ENCODE data around the gene CCHCR1.

CCHCR1 gene

DNA sequence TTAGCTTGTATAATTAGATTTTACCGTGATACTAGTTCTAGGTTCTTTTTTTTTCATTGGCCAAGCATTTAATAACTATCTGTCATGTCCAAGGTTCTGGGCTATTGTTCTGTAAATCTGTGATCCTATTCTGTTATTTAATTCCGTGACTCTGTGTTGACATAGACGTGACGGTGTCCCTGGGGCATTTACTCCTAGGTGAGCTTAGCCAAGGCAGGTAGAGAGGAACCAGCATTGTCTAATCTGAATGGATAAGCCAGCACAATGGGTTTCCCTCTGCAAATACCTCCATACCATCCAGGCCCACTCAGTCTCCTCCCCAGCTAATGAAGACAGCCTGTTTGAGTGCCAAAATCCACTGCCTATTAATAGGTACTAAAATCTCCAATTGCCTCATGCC lies 28.5 kb downstream of the CCHCR1 start:
- TF ChIP-seq CTCF (IDR thresholded peaks at IDR 0.05; ENCODE audit: borderline replicate concordance, control extremely low read depth, extremely low read depth, insufficient read depth, missing control alignments), result no peak
- DNase-seq (ENCODE audit: low spot score), result no peak

GRCh38 chr6:31128093-31128676 lies 29.4 kb downstream of the CCHCR1 start:
- peak; percentile 82 for DNase-seq (ENCODE audit: low spot score)
- TF ChIP-seq CTCF (IDR thresholded peaks at IDR 0.05; ENCODE audit: borderline replicate concordance, control extremely low read depth, extremely low read depth, insufficient read depth, missing control alignments), result peak; percentile 80
- in situ Hi-C loops (cut with MboI; ENCODE audit: low sequenced_read_pairs, unreplicated experiment), result no loop called here

More for the DNA sequence above, 28.5 kb downstream of the CCHCR1 start:
- in situ Hi-C loops (cut with MboI; ENCODE audit: low sequenced_read_pairs, unreplicated experiment), result no loop called here

DNA sequence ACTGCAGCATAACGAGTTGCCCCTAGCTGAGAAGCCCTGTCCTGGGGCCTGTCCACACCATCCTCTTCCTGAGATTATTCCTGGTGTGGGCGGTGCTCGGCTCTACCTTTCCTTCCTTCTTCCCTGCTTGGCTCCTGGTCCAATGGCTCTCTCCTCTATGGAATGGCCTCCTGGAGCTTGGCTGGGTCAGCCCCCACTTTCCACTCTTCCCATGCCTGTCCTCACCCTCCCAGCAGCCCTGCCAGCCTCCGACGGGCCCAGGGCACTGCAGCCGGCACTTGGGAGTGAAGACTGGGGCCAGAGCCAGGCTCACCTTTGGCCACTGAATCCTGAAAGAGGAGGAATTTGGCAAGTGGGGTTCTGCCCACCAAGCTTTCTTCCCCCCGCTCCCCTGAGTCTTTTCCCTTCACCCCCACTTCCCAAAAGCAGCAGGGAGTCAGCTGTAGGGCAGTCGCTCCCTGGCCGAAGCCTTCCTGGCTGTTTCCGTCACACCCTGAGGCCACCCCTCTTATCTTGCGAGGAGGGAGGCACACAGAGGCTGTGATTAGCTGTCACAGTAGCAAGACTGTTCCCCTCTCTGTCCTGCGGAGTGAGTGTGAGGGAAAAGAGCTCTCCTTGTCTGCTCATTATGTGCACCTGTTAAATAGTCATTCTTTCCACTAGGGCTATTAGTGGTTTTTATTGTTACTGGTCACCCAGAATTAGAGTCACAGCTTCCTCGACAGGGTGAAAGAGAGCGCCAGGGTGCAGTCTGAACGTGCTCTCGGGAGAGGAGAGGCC lies 31.0 kb downstream of the CCHCR1 start:
- in situ Hi-C loops (cut with MboI; ENCODE audit: low sequenced_read_pairs, unreplicated experiment), result no loop called here
- TF ChIP-seq CTCF (IDR thresholded peaks at IDR 0.05; ENCODE audit: borderline replicate concordance, control extremely low read depth, extremely low read depth, insufficient read depth, missing control alignments), result no peak
- DNase-seq (ENCODE audit: low spot score), result peak; percentile 54

GRCh38 chr6:31125586-31126363 lies 31.8 kb downstream of the CCHCR1 start:
- DNase-seq (ENCODE audit: low spot score), result no peak
- in situ Hi-C loops (cut with MboI; ENCODE audit: low sequenced_read_pairs, unreplicated experiment), result no loop called here
- no peak for TF ChIP-seq CTCF (IDR thresholded peaks at IDR 0.05; ENCODE audit: borderline replicate concordance, control extremely low read depth, extremely low read depth, insufficient read depth, missing control alignments)

DNA sequence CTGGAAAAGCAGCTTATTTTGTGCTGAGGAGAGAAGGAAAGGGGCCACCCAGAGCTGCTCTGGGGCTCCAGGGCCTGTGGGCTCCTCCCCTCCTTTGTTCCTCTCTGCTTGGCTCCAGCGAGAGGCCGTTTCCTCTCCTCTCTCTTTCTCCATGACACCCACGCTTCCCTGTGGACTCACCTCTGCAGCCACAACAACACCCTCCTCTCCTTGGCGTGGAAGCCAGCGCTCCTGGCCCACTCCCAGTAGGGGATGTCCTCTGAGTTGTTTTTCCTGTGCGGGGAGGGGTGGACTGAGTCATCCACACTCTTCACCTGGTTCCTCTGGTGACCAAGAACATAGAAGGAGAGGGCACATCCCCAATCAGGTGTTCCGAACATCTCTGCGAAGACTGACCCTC lies 32.4 kb downstream of the CCHCR1 start:
- in situ Hi-C loops (cut with MboI; ENCODE audit: low sequenced_read_pairs, unreplicated experiment), result no loop called here
- no peak for DNase-seq (ENCODE audit: low spot score)
- no peak for TF ChIP-seq CTCF (IDR thresholded peaks at IDR 0.05; ENCODE audit: borderline replicate concordance, control extremely low read depth, extremely low read depth, insufficient read depth, missing control alignments)

DNA sequence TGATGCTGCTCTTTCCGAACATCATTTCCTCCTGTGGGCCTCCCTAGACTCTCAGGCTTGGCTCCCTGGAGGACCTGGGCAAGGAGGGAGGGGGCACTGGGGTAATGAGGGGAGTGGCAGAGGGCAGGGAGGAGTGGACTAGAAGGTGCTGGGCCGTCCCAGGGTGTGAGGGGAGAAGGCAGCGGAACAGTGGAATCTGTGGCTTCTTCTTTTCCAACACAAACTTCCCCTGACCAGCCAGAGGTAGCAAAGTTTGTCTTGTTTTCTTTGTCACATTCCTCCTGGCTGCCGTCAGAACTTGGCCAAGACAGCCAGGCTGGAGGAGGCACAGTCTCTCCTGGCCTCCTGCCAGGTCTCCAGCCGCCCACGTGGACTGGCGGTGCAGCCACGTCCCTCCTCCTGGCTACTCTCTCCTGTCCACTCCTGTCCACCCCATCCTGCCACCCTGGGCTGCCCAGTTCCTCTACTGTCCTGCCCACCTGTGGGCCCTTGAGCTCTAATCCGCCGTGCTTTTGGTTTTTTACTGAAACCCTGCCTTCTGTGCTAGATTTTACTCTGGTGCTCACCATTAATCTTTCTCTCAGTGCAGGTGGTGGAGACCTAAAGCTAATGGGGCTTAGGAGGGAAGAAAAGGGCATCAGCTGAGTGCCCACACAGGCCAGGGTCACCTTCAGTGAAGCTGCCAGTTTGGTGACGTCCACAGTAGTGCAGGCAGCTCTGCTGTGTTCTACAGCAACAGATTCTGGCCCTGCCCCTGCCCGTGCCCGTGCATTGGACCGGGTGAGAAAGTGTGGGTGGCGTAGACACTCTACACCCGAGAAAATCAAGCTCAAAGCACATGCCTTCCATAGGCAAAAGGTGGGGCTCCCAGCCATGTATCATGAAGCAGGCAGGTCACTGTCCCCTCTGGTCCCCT lies 34.6 kb downstream of the CCHCR1 start:
- no peak for DNase-seq (ENCODE audit: low spot score)
- TF ChIP-seq CTCF (IDR thresholded peaks at IDR 0.05; ENCODE audit: borderline replicate concordance, control extremely low read depth, extremely low read depth, insufficient read depth, missing control alignments), result no peak
- in situ Hi-C loops (cut with MboI; ENCODE audit: low sequenced_read_pairs, unreplicated experiment), result no loop called here
